Stimulated activated CD8-positive, alpha-beta memory T cell treated with anti-CD3 and anti-CD28 coated beads, Interleukin-2, amount 100 ng/mL, for 48 hours (primary cell): ENCODE data around the gene ZNF574.

Experiments
- DNase-seq, 2 donors: peaks; one replicate each; pipeline ENCODE4 v3.0.0-alpha.2; 2020; ENCODE audit warnings: low read depth in 2 of 2

The ZNF574 gene

GRCh38 chr19:42054205-42054604, 21.8 kb upstream of the ZNF574 start:
- no peak for DNase-seq

- DNase-seq: no peak
Measured at GRCh38 chr19:42057846-42058245, 18.1 kb upstream of the ZNF574 start.

DNA sequence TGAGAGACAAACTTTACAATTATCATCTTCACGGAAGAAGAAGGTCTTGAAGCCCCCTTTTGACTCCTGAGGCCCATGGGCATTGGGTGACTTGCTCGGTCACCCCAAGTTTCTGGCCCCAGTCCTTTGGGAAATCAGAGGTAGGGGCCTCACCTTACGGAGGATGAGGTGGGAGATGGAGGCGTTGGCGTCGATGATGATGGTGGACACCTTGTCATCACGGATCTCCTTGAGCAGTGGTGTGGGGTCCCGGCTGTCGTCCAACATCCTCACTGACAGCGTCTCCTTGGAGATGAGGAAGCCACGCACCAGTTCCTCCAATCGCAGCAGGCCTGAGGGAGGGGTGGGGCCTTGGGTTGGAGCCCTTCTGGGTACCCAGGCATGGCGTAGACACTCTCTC, 16.8 kb upstream of the ZNF574 start:
- DNase-seq: no peak

DNA sequence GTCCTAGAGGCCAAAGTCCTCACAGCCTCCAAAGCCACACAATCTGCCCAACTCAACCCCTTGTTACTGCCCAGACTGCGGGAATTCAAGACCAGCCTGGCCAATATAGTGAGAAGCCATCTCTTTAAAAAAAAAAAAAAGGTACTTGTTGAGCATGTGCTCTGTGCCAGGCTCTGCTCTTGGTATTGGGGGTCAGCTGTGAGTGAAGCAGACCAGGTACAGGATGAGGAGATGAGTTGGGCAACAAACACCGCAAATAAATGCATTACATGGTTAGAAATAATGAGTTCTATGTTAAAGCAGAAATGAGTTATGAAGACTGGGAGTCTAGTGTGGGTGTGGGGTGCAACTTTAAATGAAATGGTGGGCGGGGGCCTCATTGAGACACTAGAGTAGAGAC, 15.8 kb upstream of the ZNF574 start:
- no peak for DNase-seq

DNA sequence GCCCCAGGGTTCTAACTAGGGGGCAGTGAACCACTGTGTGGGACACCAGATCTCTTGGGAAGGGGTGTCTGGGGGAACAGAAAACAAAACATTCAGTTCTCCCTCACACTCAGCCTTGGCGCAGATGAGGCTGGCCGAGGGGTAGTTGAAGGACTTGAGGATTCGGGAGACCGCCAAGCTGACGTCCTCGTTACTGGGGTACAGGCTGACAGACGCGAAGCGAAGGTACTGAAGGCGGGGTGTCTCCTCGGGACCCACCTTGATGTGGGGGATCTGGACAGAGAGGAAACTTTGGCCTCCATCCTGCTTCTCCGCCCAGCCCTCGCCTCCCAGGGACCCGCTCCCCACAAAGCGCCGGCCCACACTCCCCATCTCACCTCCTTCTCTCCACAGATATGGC, 13.6 kb upstream of the ZNF574 start:
- DNase-seq: no peak

DNA sequence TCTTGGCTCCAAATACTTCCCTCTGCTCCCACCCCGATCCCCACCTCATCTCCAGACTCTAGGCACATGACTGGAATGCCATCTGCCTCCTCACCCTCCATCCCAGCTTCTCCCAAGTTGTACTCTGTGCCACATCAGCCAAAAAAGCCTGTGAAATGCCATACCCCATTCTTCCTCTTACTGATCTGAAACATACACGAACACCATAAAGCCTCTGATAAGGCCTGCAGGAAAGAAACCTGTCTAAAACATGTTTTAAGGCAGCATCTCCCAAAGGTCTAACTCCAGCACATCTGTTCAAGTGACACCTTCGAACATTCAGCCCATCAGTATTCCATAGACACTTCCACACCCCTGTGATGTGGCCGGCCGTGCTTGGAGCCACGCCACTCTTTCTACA, 11.5 kb upstream of the ZNF574 start:
- no peak for DNase-seq

- no peak for DNase-seq
Measured at GRCh38 chr19:42065051-42065450, 10.9 kb upstream of the ZNF574 start.

- DNase-seq: no peak
Measured at GRCh38 chr19:42065511-42065910, 10.5 kb upstream of the ZNF574 start.

GRCh38 chr19:42066075-42066754, 9.8 kb upstream of the ZNF574 start:
- DNase-seq: no peak

DNA sequence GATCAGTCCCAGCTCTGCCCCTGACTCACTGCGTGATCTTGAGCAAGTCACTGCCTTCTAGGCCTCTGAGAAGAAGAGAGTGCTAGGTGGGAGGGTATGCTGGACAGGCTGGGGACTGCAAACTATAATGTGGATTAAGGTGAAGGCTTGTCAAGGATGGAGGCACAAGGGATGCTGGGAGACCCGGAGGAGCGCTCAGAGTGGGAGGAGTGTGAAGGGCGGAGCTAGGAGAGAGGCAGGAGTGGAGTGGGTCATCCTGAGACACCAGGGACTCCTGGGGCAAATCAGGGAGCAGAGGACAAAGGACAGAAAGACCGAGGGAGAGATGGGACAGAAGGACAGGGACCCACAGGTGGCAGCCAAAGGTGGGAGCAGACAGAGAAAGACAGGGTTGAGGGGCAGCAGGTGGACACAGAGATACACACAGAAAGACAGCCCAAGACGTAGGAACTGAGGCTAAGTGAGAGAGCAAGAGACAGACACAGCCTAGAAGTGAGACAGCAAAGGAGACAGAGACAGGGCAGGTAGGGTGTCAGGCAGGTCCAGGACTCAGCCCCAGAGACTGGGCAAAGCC, 8.6 kb upstream of the ZNF574 start:
- DNase-seq: no peak

DNA sequence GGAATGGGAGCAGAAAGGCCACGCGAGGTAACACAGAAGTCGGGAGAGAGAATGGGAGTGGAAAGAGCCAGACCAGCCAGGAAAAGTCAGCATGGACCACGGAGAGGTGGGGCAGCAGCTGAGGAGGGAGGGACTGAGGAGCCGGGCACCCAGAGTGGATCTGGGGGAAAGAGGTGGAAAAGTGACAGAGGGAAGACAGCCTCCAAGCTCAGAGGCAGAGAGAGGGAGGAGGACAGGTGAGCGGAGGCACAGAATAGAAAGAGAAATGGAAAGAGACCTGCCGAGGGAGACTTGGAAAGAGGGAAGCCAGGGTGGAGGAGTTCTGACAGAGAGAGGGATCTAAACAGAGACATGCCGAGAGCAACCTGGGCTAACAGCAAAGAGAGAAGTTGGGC, 7.6 kb upstream of the ZNF574 start:
- no peak for DNase-seq

- no peak for DNase-seq
Measured at GRCh38 chr19:42068756-42069571, 7.0 kb upstream of the ZNF574 start.

DNA sequence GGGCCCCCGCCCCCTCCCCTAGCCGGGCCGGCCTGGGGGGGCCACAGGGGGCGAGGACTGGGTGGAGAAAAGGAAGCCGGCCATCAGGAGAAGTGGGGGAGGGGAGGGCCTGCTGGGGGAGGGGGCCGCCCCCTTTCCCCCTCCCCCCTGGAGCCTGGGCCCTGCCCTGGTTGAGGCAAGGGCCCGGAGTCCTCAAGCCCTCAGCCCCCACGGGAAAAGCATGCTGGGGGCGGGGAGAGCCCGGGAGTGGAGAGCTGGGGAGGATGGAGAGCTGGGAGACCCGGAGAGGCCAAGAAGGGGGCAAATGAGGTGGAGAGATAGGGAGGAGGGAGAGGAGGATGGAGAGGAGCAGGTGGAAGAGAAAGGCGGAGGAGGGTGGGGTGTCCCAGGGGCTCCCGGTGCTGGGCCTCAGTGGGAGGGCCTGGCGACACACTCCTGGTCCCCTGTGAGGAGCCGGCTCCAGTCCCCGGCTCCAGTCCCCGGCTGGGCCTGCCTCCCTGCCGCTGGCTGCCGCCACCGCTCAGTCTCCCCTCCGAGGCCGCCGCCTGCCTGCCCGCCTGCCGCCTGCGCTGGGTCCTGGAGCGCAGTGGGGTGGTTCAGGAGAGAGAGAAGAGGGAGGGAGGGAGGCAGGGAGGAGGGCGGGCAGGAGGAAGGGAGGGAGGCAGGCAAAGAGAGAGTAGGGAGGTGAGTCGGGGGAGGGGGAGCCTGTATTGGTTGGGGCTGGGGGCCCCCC, 6.2 kb upstream of the ZNF574 start, which contains the start of gene GRIK5:
Gene GRIK5 (minus strand): TSS at position 588 of the 733 bp plus-strand sequence. CDS start 4,436 bp downstream, outside the sequence.
- no peak for DNase-seq

GRCh38 chr19:42071247-42071646, 4.7 kb upstream of the ZNF574 start:
- DNase-seq: no peak

DNA sequence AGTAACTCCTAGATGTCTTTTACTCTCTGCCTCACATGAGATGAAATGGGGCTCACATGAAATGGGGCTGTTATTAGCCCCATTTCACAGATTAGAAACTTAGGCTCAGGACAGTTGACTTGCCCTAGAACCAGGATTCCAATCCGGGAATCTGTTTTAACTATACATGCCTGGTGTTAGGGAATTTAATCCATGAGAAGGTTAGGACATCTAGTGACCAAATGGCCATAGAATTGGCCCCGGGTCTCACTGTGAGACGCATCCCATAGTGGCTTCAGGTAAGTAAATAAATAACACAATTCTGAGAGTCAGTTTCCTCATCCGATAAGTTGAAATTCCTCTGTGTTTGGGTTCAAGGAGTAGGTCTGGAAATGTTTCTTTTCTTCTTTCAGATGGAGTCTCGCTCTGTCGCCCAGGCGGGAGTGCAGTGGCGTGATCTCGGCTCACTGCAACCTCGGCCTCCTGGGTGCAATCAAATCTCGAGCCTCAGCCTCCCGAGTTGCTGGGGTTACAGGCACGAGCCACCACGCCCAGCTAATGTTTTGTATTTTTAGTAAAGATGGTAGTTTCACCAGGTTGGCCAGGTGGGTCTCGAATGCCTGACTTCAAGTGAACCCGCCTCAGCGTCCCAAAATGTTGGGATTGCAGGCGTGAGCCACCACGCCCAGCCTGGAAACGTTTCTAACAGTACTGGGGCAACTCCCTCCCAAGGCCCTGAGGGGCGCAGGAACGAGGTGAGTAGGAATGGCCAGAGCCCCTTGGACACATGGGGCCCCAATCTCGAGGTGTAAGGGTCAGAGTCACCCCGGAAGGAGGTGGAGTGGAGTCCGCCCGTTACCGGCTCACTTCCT, 1.2 kb upstream of the ZNF574 start:
- no peak for DNase-seq

GRCh38 chr19:42075364-42075615, 676 bp upstream of the ZNF574 start:
- DNase-seq: no peak

DNA sequence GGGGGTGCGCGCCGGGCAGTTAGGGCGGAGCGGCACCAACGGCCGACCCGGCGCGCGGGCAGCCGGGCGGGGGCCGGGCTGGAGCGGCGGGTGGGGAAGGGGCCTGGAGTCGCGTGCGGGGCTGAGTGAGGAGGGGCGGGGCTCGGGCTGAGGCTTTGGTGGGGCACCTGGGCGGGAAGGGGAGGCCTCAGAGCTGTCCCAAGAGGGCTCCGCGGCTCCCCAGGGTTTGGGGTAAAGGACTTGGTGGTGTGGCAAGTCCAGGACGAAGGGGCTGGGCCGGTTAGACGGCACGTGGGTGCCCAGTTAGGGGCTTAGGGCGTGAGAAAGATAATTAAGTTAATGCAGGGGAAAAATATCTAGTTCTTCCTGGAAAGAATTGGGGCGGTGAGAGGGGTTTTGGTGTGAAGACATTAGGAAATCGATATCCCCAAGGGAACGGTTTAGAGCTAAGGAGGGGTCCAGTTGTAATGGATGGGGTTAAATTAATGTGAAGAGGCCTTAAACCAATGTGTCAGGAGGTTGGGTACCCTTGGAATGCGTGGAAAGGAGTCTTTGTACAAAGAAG, 496 bp downstream of the ZNF574 start:
- peak in 1 of 2 donors; percentile 23 for DNase-seq

- no peak for DNase-seq
Measured at GRCh38 chr19:42078058-42078457, 2.1 kb downstream of the ZNF574 start.

- no peak for DNase-seq
Measured at GRCh38 chr19:42078538-42079275, 2.7 kb downstream of the ZNF574 start.

GRCh38 chr19:42079276-42079669, 3.3 kb downstream of the ZNF574 start:
- no peak for DNase-seq
